ENCODE measurements around the gene NSMCE4A. TPM values are rescaled to one million over a fixed set of nuclear protein-coding genes. Genes with fewer than 3 reads are reported as not detected.
"Not testable (repeated sequence)": the region's sequence is repeated elsewhere in the genome, so short reads cannot be mapped to it uniquely, and the experiment has no call there.

Gene NSMCE4A
- total RNA-seq, 1 experiment from 2014 or later = 46.3 TPM

DNA sequence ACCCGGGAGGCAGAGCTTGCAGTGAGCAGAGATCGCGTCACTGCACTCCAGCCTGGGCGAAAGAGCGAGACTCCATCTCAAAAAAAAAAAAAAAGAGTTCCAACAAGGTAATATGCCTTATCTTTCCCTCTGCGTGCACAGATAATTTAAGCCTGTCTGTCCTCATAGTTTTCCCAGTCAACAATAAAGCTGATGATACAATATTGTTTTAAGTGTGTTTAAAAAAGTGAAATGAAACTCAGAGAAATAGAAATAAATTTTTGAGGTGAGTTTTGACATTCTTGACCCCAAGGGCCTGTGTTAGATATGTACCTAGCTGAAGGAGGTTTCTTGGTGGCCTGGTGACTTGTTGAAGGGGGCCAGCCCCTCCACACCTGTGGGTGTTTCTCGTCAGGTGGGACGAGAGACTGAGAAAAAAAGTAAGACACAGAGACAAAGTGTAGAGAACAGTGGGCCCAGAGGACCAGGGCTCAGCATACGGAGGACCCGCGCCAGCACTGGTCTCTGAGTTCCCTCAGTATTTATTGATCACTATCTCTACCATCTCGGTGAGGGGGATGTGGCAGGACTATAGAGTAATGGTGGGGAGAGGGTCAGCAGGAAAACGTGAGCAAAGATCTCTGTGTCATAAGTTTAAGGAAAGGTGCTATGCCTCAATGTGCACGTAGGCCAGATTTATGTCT lies 45.3 kb downstream of the NSMCE4A start:
- DNase-seq; ATAC-seq; H4K20me1 ChIP-seq (ENCODE audit: low read length); H2AFZ ChIP-seq (ENCODE audit: low read length); BruUV-seq (replicated peaks); intact Hi-C loops (cut with micrococcal nuclease); H3F3A ChIP-seq (ENCODE audit: low read length, unreplicated experiment); H3K36me3 ChIP-seq (ENCODE audit: low read depth, low read length); H3K9ac ChIP-seq (ENCODE audit: low read length); H3K9me2 ChIP-seq (replicated peaks; ENCODE audit: low read length); CTCF ChIA-PET; H3K9me3 ChIP-seq (ENCODE audit: low read length); H3K27ac ChIP-seq (ENCODE audit: low read length); H3K27me3 ChIP-seq (ENCODE audit: low read length); POLR2A ChIA-PET (ENCODE audit: unreplicated experiment); H3K4me3 ChIP-seq (ENCODE audit: low read length): not testable (repeated sequence)
- Histone ChIP-seq H3K4me1 (ENCODE audit: insufficient read depth, low read length) (peaks cover 12% of the 10 kb centered on the region), H3K4me2 (ENCODE audit: low read length) (0 out of 2 replicates have a peak overlapping the region, but pooled peaks have one; percentile 99), H3K79me2 (ENCODE audit: low read length) (peaks cover 40% of the 10 kb centered on the region)

- intact Hi-C loops (cut with micrococcal nuclease) = loop anchor here (1.0 kb wide), 2 partner anchors 46 to 185 kb away; no protein-coding TSS in a partner anchor
- peak; percentile 3; the same call in 1 of the 2 replicates for ATAC-seq
- Histone ChIP-seq H3K9me3 (ENCODE audit: low read length) (no peaks in the 10 kb centered on the region), H3K4me1 (ENCODE audit: insufficient read depth, low read length) (peaks cover 12% of the 10 kb centered on the region), H3K27ac (ENCODE audit: low read length) (peak overlapping the region; percentile 94), H3K9ac (ENCODE audit: low read length) (peak overlapping the region; percentile 100), H3F3A (ENCODE audit: low read length, unreplicated experiment) (no peaks in the 10 kb centered on the region), H2AFZ (ENCODE audit: low read length) (peak overlapping the region; percentile 75), H3K4me2 (ENCODE audit: low read length) (peak overlapping the region; percentile 99), H4K20me1 (ENCODE audit: low read length) (no peaks in the 10 kb centered on the region), H3K36me3 (ENCODE audit: low read depth, low read length) (no peaks in the 10 kb centered on the region), H3K4me3 (ENCODE audit: low read length) (peak overlapping the region; percentile 77), H3K27me3 (ENCODE audit: low read length) (no peaks in the 10 kb centered on the region), H3K9me2 (replicated peaks; ENCODE audit: low read length) (no peaks in the 10 kb centered on the region), H3K79me2 (ENCODE audit: low read length) (peaks cover 49% of the 10 kb centered on the region)
- DNase-seq = peak; percentile 26
- ChIA-PET CTCF (interaction anchor here (0.6 kb wide), 1 partner anchor 116 kb away, joined by 3 read pairs; no protein-coding TSS in a partner anchor), POLR2A (ENCODE audit: unreplicated experiment) (interaction anchor here (0.5 kb wide), 2 partner anchors 16 to 304 kb away, joined by 3 to 11 read pairs; no protein-coding TSS in a partner anchor)
- TF ChIP-seq EZH2 (IDR thresholded peaks at IDR 0.05; ENCODE audit: low read length, unreplicated experiment) (no peak), EZH2phosphoT487 (IDR thresholded peaks at IDR 0.05; ENCODE audit: borderline replicate concordance, low read length) (no peak)
- TF ChIP-seq, protein P1, sequence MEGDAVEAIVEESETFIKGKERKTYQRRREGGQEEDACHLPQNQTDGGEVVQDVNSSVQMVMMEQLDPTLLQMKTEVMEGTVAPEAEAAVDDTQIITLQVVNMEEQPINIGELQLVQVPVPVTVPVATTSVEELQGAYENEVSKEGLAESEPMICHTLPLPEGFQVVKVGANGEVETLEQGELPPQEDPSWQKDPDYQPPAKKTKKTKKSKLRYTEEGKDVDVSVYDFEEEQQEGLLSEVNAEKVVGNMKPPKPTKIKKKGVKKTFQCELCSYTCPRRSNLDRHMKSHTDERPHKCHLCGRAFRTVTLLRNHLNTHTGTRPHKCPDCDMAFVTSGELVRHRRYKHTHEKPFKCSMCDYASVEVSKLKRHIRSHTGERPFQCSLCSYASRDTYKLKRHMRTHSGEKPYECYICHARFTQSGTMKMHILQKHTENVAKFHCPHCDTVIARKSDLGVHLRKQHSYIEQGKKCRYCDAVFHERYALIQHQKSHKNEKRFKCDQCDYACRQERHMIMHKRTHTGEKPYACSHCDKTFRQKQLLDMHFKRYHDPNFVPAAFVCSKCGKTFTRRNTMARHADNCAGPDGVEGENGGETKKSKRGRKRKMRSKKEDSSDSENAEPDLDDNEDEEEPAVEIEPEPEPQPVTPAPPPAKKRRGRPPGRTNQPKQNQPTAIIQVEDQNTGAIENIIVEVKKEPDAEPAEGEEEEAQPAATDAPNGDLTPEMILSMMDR (conservative IDR thresholded peaks at IDR 0.05; ENCODE audit: low read depth, low read length) = no peak
- BruUV-seq (replicated peaks) = no TSS peak
Measured at GRCh38 chr10:121928528-121928884, 46.5 kb downstream of the NSMCE4A start.

DNA sequence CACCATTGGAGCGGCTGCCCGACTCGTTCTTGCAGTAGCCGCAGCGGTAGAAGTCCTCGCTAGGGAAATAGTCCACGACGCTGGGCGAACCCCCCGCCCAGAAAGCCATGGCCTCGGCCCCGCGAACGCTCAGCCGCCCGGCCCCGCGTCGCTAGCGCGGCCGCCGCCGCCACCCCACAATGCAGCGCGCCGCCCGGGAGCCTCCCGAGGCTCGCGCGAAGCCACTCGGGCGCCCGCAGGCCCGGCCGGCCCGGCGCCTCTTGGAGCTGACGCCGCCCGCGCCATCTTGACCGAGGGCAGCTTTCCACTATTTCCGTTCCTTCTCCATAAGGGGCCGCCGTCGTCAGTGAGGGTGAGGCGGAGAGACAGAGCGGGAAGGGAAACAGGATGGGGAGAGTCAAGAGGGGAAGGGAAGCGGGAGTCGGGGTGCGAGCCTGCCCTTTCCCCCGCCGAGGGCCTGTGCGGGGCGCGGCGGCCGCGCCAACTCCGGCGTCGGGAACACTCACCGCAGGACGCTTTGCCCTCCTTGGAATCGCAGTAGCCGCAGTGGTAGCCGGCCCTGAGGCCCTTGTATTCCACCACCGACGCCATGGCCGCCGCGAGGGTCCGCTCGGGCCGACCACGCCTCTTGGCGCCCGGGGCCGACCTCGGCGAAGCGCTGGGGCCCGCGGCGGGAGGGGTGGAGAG lies 47.0 kb downstream of the NSMCE4A start, which contains the start of gene ATE1:
Gene ATE1, minus strand, starts transcription at position 191 of the 687 bp plus-strand sequence. Its CDS starts 82 bp downstream, at position 109.
- intact Hi-C loops (cut with micrococcal nuclease) = loop anchor here (1.0 to 2.0 kb wide), 3 partner anchors 29 to 185 kb away; no protein-coding TSS in a partner anchor
- POLR2A ChIA-PET (ENCODE audit: unreplicated experiment) = interaction anchor here (0.5 to 0.6 kb wide), 3 partner anchors 16 to 305 kb away, joined by 3 to 11 read pairs (median 3); no protein-coding TSS in a partner anchor

More for the DNA sequence above, 47.0 kb downstream of the NSMCE4A start, which contains the start of gene ATE1:
- Histone ChIP-seq H3K4me2 (ENCODE audit: low read length) (peak within 1 kb of the TSS; percentile 99), H2AFZ (ENCODE audit: low read length) (peak within 1 kb of the TSS; percentile 89), H3F3A (ENCODE audit: low read length, unreplicated experiment) (no peaks in the 10 kb centered on the region), H3K36me3 (ENCODE audit: low read depth, low read length) (no peaks in the 10 kb centered on the region), H3K4me1 (ENCODE audit: insufficient read depth, low read length) (peaks cover 12% of the 10 kb centered on the region), H3K9me2 (replicated peaks; ENCODE audit: low read length) (no peaks in the 10 kb centered on the region), H3K9me3 (ENCODE audit: low read length) (no peaks in the 10 kb centered on the region), H3K9ac (ENCODE audit: low read length) (peak within 1 kb of the TSS; percentile 100), H4K20me1 (ENCODE audit: low read length) (no peaks in the 10 kb centered on the region), H3K79me2 (ENCODE audit: low read length) (peaks cover 54% of the 10 kb centered on the region), H3K4me3 (ENCODE audit: low read length) (peak within 1 kb of the TSS; percentile 77), H3K27ac (ENCODE audit: low read length) (peak within 1 kb of the TSS; percentile 94), H3K27me3 (ENCODE audit: low read length) (no peaks in the 10 kb centered on the region)
- DNase-seq (peak; percentile 84), ATAC-seq (peak; percentile 81)
- BruUV-seq (replicated peaks) = no TSS peak
- CTCF ChIA-PET = interaction anchor here (0.6 kb wide), 1 partner anchor 116 kb away, joined by 3 read pairs; no protein-coding TSS in a partner anchor
- TF ChIP-seq, protein P1 (conservative IDR thresholded peaks at IDR 0.05; ENCODE audit: low read depth, low read length) = no peak

Measured in PC-3 (cell line).